ENCODE data around the gene SYT6. TPM values are rescaled to one million over a fixed set of nuclear protein-coding genes. Genes with fewer than 3 reads are reported as not detected.
"Not testable (repeated sequence)": the region's sequence is repeated elsewhere in the genome, so short reads cannot be mapped to it uniquely, and the experiment has no call there.

SYT6 gene
- total RNA-seq, 4 donors from 2014 or later = 2.0 TPM; not detected in 3

DNA sequence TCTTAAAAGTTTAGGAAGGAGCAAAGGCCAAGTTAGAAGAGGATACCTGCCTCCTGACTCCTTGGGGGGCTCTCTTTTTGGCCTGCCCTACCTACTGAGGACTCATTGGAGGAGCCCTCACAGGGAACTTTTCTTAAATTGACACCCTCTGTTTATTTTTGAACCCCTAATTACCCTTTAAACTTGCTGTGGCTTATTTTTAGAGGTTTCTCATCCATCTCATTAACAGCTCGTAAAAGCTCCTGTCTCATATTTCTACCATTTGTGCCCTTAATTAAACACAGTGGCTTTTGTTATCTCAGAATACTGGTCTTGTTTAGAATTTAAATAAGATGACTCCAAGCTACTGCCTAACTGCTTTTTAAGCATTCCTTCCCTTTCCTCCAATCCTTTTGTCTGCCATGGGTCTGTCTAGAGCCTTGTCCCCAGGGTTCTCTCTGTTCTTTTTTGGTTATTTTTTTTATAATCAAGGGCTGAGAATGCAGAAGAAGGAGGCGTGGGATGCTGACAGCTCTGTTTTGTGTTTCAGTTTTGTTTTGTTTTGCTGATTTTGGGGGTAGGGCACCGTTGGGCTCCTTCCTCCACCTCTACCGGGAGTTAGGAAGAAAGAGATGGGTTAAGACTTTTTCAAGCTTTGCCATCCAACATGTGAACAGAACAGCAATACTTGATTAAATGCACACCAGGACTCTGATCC lies 78.0 kb downstream of the SYT6 start:
- H3K27ac ChIP-seq = no peak overlapping the region
- peaks cover 0 to 21% (median 0%) of the 10 kb centered on the region in 3 donors for H3K9me3 ChIP-seq

DNA sequence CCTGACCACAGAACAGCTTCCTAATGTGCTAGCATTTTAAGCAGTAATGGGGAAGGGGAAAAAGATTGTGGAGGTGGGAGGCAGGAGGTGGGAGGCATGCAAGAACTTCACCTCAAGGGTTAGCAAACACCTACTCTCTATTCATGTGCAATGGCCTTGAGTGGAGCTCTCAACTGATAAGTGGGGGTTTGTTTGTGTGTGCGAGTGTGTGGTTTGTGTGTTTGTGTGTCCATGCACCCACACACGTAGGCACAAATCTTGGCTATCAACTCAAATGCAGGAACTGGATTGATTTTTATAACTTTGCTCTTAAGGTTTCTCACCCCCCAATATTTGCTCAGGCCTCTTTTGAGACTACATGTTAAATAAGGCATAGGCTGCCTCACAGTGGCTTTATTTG lies 78.6 kb downstream of the SYT6 start:
- peaks cover 0 to 4% (median 0%) of the 10 kb centered on the region in 3 donors for H3K4me1 ChIP-seq

More for the DNA sequence above, 78.0 kb downstream of the SYT6 start:
- H3K36me3 ChIP-seq = no peaks in the 10 kb centered on the region
- H3K4me1 ChIP-seq = peaks cover 0 to 4% (median 0%) of the 10 kb centered on the region in 3 donors
- H3K4me3 ChIP-seq = no peak overlapping the region
- WGBS, 2 donors (ENCODE audit: low coverage in 1 of 2) = 43 to 60% methylated on average over 1 to 4 of the region's 4 CpGs
- H3K27me3 ChIP-seq = no peaks in the 10 kb centered on the region
- TF ChIP-seq POLR2AphosphoS5 (IDR thresholded peaks at IDR 0.05) (no peak), POLR2A (IDR thresholded peaks at IDR 0.05) (no peak), EP300 (IDR thresholded peaks at IDR 0.05) (no peak)
- TF ChIP-seq, protein P1, sequence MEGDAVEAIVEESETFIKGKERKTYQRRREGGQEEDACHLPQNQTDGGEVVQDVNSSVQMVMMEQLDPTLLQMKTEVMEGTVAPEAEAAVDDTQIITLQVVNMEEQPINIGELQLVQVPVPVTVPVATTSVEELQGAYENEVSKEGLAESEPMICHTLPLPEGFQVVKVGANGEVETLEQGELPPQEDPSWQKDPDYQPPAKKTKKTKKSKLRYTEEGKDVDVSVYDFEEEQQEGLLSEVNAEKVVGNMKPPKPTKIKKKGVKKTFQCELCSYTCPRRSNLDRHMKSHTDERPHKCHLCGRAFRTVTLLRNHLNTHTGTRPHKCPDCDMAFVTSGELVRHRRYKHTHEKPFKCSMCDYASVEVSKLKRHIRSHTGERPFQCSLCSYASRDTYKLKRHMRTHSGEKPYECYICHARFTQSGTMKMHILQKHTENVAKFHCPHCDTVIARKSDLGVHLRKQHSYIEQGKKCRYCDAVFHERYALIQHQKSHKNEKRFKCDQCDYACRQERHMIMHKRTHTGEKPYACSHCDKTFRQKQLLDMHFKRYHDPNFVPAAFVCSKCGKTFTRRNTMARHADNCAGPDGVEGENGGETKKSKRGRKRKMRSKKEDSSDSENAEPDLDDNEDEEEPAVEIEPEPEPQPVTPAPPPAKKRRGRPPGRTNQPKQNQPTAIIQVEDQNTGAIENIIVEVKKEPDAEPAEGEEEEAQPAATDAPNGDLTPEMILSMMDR (IDR thresholded peaks at IDR 0.05) = no peak
- ATAC-seq = no peak

DNA sequence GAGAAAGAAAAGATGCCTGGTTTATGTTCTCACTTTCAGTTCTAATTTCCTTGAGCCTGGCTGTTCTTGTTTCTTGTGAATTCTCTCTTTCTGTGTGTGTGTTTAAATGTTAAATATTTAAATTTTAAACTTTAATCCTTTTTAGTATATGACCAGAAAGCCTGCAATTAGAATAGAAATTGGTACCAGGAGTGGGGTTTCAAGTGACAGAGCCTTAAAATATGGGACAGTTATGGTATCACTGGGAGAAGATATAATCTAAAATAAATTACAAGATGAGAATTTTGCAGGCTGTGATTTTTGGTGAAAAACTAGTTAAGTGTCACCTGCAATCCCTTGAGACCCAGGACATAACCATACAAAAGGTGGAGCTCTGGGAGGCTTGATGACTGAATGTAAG lies 81.4 kb downstream of the SYT6 start:
- Histone ChIP-seq H3K27me3 (no peaks in the 10 kb centered on the region), H3K27ac (no peak overlapping the region), H3K9me3 (peaks cover 0 to 21% (median 0%) of the 10 kb centered on the region in 3 donors), H3K36me3 (no peaks in the 10 kb centered on the region), H3K4me1 (peaks cover 0 to 4% (median 0%) of the 10 kb centered on the region in 3 donors), H3K4me3 (no peak overlapping the region)
- TF ChIP-seq EP300 (IDR thresholded peaks at IDR 0.05) (no peak), POLR2AphosphoS5 (IDR thresholded peaks at IDR 0.05) (no peak), POLR2A (IDR thresholded peaks at IDR 0.05) (no peak)
- TF ChIP-seq, protein P1 (IDR thresholded peaks at IDR 0.05) = no peak
- ATAC-seq = no peak

More for the DNA sequence above, 78.6 kb downstream of the SYT6 start:
- 80 to 100% methylated on average over 2 of the region's 2 CpGs for WGBS, 2 donors (ENCODE audit: low coverage in 1 of 2)
- H3K4me3 ChIP-seq = no peak overlapping the region
- no peaks in the 10 kb centered on the region for H3K27me3 ChIP-seq
- H3K27ac ChIP-seq = no peak overlapping the region
- H3K9me3 ChIP-seq = peaks cover 0 to 21% (median 0%) of the 10 kb centered on the region in 3 donors
- no peak for TF ChIP-seq POLR2A (IDR thresholded peaks at IDR 0.05)
- TF ChIP-seq POLR2AphosphoS5 (IDR thresholded peaks at IDR 0.05) = no peak
- TF ChIP-seq EP300 (IDR thresholded peaks at IDR 0.05) = no peak
- TF ChIP-seq, protein P1 (IDR thresholded peaks at IDR 0.05) = no peak
- no peaks in the 10 kb centered on the region for H3K36me3 ChIP-seq
- no peak for ATAC-seq

DNA sequence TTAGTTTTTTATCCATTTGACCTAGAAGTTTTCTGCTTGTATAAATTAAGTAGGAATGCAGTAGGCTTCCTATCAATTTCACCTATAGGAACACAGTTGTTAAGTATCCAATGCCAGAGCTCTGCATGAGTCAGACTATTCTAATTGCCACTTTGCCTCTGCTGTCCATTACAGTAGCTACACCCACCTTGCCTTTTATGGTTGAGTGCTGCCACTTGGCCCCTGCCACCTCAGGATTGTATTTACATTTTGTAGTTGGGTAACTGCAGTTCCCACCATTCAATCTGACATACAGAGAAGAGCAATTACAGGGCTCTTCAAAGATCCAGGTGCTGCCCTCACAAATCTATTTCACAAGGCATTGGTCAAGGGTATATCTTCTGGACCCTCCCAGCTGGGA lies 83.9 kb downstream of the SYT6 start:
- H3K27me3 ChIP-seq, H3K4me1 ChIP-seq, H3K36me3 ChIP-seq, H3K4me3 ChIP-seq, H3K27ac ChIP-seq, ATAC-seq: not testable (repeated sequence)
- peaks cover 0 to 21% (median 0%) of the 10 kb centered on the region in 3 donors for H3K9me3 ChIP-seq

DNA sequence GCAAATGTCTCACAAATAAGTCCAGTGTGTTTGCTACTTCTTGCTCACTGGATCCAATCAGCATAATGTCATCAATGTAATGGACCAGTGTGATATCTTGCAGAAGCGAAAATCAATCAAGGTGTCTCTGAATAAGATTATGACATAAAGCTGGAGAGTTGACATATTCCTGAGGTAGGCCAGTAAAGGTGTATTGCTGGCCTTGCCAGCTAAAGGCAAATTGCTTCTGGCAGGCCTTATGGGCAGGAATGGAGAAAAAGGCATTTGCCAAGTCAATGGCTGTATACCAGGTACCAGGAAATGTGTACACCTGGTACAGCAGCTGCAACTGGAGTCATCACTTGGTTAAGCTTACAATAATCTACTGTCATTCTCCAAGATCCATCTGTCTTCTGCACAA lies 85.0 kb downstream of the SYT6 start:
- not testable (repeated sequence) for ATAC-seq, H3K27me3 ChIP-seq, H3K4me3 ChIP-seq, H3K36me3 ChIP-seq, H3K27ac ChIP-seq, H3K4me1 ChIP-seq
- H3K9me3 ChIP-seq = peaks cover 0 to 21% (median 0%) of the 10 kb centered on the region in 3 donors
- 100% methylated on average over 1 of the region's 1 CpG for WGBS, 2 donors (ENCODE audit: low coverage in 1 of 2)

DNA sequence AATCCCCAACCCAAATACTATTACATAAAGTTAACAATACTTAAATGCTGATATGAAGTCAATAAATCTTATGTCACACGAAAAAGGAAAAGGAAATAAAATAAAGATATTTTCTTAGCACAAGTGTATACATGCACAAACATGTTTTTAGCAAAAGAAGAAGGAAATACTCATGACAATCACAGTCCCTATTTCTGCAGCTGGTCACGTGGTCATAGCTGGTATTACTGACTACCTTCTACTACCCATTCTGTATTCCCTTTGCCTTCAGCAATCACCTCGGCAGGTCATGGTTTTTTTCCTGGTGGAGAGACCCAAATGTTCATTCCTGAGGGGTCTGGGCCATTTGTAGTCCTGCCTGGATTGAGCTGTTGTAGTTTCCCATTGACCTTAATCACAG lies 88.0 kb downstream of the SYT6 start:
- WGBS, 2 donors (ENCODE audit: low coverage in 1 of 2) = 77 to 79% methylated on average over 3 of the region's 3 CpGs
- ATAC-seq, H3K36me3 ChIP-seq, H3K27ac ChIP-seq, H3K4me3 ChIP-seq, H3K4me1 ChIP-seq, H3K9me3 ChIP-seq, H3K27me3 ChIP-seq: not testable (repeated sequence)

Data from gastroesophageal sphincter (tissue), 4 donors.